Common myeloid progenitor, CD34-positive (primary cell): ENCODE results near the gene NUTF2.

ENCODE experiments used
- CTCF ChIA-PET: fragments of 350-600 bp; sonication (Branson Sonifier 250); formaldehyde crosslinking; loops from one replicate; lab custom pipeline; 2021; ENCODE audit warnings: antibody characterized with exemption; lab: Charles Lee
- POLR2A ChIA-PET: fragments of 350-600 bp; sonication (Branson Sonifier 250); formaldehyde crosslinking; loops from one replicate; lab custom pipeline; 2021; ENCODE audit warnings: antibody characterized with exemption; lab: Charles Lee
- DNase-seq, 3 donors: peaks; one replicate each; pipeline versions ENCODE4 v3.0.0 to v3.0.0-alpha.2; 2013
- H3K27ac ChIP-seq, 2 experiments: 1 replicate in 1 of 2; 2 replicates in 1 of 2; pipeline ENCODE4 v1.7.0; 2013; ENCODE audit warnings: inconsistent platforms in 2 of 2, low read length in 2 of 2, mild to moderate bottlenecking in 2 of 2, low read depth in 1 of 2, moderate library complexity in 1 of 2; ENCODE audit not compliant: severe bottlenecking in 2 of 2, insufficient read depth in 1 of 2, poor library complexity in 1 of 2
- H3K27me3 ChIP-seq, 5 experiments: replicated peaks in 2 of 5; 1 replicate in 3 of 5; 2 replicates in 2 of 5; pipeline versions ENCODE4 v1.6.1 to v1.7.0; 2013; ENCODE audit warnings: low read length in 4 of 5, mild to moderate bottlenecking in 2 of 5, moderate library complexity in 2 of 5, inconsistent platforms in 1 of 5; ENCODE audit not compliant: insufficient read depth in 5 of 5, control insufficient read depth in 4 of 5
- H3K36me3 ChIP-seq, 4 experiments: 1 replicate in 2 of 4; 2 replicates in 2 of 4; pipeline versions ENCODE4 v1.6.1 to v1.7.0; 2013; ENCODE audit warnings: low read length in 3 of 4, control low read depth in 1 of 4, mild to moderate bottlenecking in 1 of 4; ENCODE audit not compliant: control insufficient read depth in 4 of 4, insufficient read depth in 4 of 4
- H3K4me1 ChIP-seq, 4 experiments: 1 replicate in 3 of 4; 2 replicates in 1 of 4; pipeline versions ENCODE4 v1.6.1 to v1.7.1; 2013; ENCODE audit warnings: low read length in 3 of 4, mild to moderate bottlenecking in 3 of 4, control low read depth in 1 of 4, inconsistent platforms in 1 of 4, moderate library complexity in 1 of 4; ENCODE audit not compliant: control insufficient read depth in 4 of 4, insufficient read depth in 4 of 4; ENCODE audit errors: control extremely low read depth in 1 of 4
- H3K4me3 ChIP-seq, 7 experiments: 1 replicate in 4 of 7; 2 replicates in 3 of 7; pipeline versions ENCODE4 v1.5.1 to v1.7.0; 2013; ENCODE audit warnings: mild to moderate bottlenecking in 7 of 7, low read length in 6 of 7, moderate library complexity in 6 of 7, inconsistent platforms in 2 of 7, low read depth in 2 of 7, control low read depth in 1 of 7; ENCODE audit not compliant: insufficient read depth in 4 of 7, control insufficient read depth in 1 of 7; ENCODE audit errors: extremely low read depth in 1 of 7
- H3K9me3 ChIP-seq, 5 experiments: 1 replicate in 4 of 5; 2 replicates in 1 of 5; pipeline versions ENCODE4 v1.6.1 to v1.7.1; 2013; ENCODE audit warnings: low read length in 4 of 5, mild to moderate bottlenecking in 2 of 5, inconsistent platforms in 1 of 5, low read depth in 1 of 5, moderate library complexity in 1 of 5; ENCODE audit not compliant: control insufficient read depth in 4 of 5, insufficient read depth in 2 of 5; ENCODE audit errors: control extremely low read depth in 1 of 5
- WGBS: methylation state at CpG from one replicate; pipeline ENCODE4 v1.1.5; 2013; ENCODE audit not compliant: insufficient coverage; 5-methylcytosine and 5-hydroxymethylcytosine counted together

The NUTF2 gene

DNA sequence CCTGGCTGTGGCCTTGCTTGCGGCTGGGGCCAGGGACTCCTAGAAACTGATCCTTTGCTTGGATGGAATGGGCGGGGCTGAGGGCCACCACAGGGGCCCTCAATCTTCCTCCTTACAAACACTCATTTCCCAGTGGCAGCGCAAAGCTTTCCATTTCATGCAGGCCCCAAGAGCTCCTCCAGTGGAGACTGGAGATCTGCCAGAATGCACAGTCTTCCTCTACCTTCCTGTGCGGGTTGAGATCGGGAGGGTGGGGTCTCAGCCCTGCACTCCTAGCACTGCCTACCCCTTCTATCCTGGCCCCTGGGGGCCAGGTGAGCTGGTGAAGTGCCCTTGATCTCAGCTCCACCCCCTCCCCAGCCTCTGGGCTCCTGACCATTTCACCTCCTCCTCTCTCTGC lies 39.7 kb downstream of the NUTF2 start:
- Histone ChIP-seq H3K9me3 (no peaks in the 10 kb centered on the region), H3K4me1 (no peaks in the 10 kb centered on the region), H3K36me3 (peaks cover 2 to 50% (median 41%) of the 10 kb centered on the region in 4 experiments), H3K4me3 (no peak overlapping the region), H3K27ac (no peak overlapping the region), H3K27me3 (no peaks in the 10 kb centered on the region)
- WGBS, result 84% methylated on average over 3 of the region's 5 CpGs
- CTCF ChIA-PET, result interaction anchor here (0.6 to 20.3 kb wide), 12 partner anchors 9 to 344 kb away, joined by 3 to 359 read pairs (median 4); partner anchors contain the start of genes CTRL, EDC4 and PSMB10
- DNase-seq, result no peak
- POLR2A ChIA-PET, result no interaction called here

DNA sequence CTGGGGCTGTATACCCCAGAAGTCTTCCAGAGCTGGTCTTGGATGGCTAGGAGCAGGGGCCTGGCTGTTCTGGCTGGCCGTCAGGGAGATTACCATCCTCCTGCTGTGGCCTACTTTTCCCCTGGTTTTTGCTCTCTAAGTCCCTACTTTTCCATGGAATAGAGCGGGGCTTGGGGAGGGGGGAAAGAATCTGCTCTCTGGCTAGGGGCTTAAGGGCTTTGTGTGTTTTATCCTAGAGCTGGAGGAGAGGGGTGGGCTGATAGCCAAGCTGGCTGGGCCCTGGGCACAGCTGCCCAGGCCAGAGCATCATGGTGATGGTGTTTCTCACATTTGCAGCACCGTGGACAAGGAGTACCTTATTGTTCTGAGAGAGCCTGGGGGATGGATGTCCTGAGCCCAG lies 41.6 kb downstream of the NUTF2 start:
- no CpG with 5 or more reads among the region's 3 CpGs for WGBS
- no peak overlapping the region for H3K4me3 ChIP-seq
- H3K27ac ChIP-seq, result no peak overlapping the region
- H3K4me1 ChIP-seq, result peaks cover 0 to 7% (median 2%) of the 10 kb centered on the region in 4 experiments
- peaks cover 2 to 31% (median 23%) of the 10 kb centered on the region in 4 experiments for H3K36me3 ChIP-seq
- H3K9me3 ChIP-seq, result no peaks in the 10 kb centered on the region
- H3K27me3 ChIP-seq, result no peaks in the 10 kb centered on the region
- DNase-seq, result no peak
- ChIA-PET POLR2A (no interaction called here), CTCF (interaction anchor here (0.9 to 20.3 kb wide), 4 partner anchors 9 to 72 kb away, joined by 3 to 359 read pairs (median 114); partner anchors contain the start of genes CTRL and PSMB10)

DNA sequence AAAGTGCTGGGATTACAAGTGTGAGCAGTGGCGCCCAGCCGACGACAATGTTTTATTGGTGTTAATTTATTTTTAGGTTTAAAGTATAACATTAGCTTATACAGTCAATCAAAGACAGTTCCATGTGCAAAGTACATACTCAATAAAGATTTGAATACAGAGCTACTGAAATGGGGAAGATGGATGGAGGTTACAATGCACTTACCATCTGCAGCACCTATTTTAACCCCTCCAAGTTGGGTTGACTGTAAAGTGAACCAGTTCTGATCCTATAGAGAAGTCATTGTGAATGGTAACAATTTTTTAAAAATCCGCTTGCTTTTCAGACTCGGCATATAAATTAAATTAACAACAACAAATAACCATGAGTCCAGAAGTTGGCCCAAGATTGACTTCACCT lies 45.6 kb downstream of the NUTF2 start:
- no CpG with 5 or more reads among the region's 5 CpGs for WGBS
- POLR2A ChIA-PET, result interaction anchor here (0.6 kb wide), 1 partner anchor 49 kb away, joined by 4 read pairs; no protein-coding TSS in a partner anchor
- peaks cover 11 to 19% (median 14%) of the 10 kb centered on the region in 4 experiments for H3K4me1 ChIP-seq
- peaks cover 0 to 3% (median 0%) of the 10 kb centered on the region in 4 experiments for H3K36me3 ChIP-seq
- CTCF ChIA-PET, result interaction anchor here (1.2 to 20.3 kb wide), 7 partner anchors 9 to 77 kb away, joined by 3 to 359 read pairs (median 6); partner anchors contain the start of genes CTRL and PSMB10
- no peaks in the 10 kb centered on the region for H3K9me3 ChIP-seq
- H3K27me3 ChIP-seq, result no peaks in the 10 kb centered on the region
- DNase-seq, result peak in 1 of 3 donors; percentile 10
- peak overlapping the region in 1 of 2 experiments; percentile 96 for H3K27ac ChIP-seq
- peak overlapping the region; percentile 7 to 98 (median 90) for H3K4me3 ChIP-seq

DNA sequence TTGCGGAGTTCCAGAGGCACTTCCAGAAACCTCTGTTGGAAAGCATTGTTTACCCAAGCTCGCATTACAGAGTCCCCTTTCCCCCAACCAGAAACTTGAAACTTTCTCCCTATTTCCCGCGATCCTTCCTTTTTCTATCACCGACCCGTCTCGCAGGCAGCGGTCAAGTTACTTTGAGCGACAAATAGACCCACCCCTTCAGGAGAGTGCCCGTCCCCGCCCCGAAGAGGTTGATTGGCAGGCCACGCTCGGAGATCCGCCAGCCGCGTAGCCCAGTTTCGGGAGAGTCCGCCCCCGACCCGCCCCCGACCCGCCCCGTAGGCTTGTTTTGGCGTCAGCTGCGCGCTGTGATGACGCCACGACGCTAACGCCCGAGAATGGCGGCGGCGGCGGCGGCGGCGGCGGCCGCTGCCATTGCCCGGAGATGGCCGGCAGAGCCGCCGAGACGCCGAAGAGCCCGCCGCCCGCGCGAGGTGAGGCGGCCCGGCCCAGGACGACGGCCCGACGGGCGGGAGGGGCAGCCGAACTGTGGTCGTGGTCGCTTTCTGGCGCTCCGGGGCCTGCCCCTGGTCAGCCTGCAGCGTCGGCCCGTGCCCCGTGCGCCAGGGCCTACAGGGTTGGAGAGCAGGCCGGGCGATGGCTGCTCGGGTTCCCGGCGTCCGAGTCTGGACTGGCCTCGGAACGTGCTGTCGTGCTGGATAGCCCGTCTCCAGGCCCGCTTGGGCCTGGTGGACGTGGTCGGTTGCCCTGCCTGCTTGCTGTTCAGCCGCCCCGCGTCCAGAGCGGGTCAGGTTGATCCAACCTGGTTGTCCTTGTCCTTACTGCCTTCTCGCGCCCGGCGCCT lies 46.4 kb downstream of the NUTF2 start, which contains the start of gene PSKH1:
Gene PSKH1, plus strand, starts transcription at position 356 of the 844 bp plus-strand sequence. CDS start 15,496 bp downstream, outside the sequence.
- peak within 1 kb of the TSS; percentile 87 to 98 (median 94) for H3K4me3 ChIP-seq
- H3K4me1 ChIP-seq, result peaks cover 11 to 19% (median 14%) of the 10 kb centered on the region in 4 experiments
- no peaks in the 10 kb centered on the region for H3K9me3 ChIP-seq
- H3K27ac ChIP-seq, result peak within 1 kb of the TSS; percentile 91 to 96
- ChIA-PET CTCF (interaction anchor here (0.6 to 20.3 kb wide), 11 partner anchors 10 to 555 kb away, joined by 3 to 359 read pairs (median 4); partner anchors contain the start of genes CTRL and PSMB10), POLR2A (no interaction called here)
- DNase-seq, result peak; percentile 93 to 94 (median 94)
- H3K36me3 ChIP-seq, result peaks cover 0 to 3% (median 0%) of the 10 kb centered on the region in 4 experiments
- H3K27me3 ChIP-seq, result no peaks in the 10 kb centered on the region
- 0% methylated on average over 58 of the region's 90 CpGs for WGBS

DNA sequence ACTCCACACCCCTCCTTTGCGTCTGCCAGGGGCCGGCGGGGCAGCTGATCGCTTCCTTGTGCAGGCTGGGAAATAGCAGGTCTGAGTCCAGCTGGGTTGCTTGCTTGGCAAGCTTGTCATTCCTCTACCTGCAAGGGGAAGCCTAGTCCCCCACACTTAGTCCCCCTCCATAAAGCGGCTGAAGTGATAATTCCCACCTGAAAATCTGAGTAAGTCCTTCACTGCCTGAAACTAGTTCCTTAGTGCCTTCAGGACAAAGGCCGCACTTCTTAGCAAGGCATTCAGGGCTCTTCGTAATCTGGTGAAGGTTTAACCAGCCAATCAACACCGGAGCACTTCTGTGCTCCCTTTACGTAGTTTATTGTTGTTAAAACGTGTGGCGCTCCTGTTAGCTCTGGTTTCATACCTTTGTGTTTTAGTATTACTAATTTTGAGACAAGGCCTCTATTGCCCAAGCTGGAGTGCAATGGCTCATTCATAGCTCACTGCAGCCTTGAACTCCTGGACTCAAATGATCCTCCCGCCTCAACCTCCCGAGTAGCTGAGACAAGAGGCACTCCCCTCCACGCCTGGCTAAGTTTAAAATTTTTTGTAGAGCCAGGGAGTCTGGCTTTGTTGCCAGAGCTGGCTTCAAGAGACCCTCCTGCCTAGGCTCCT lies 47.1 kb downstream of the NUTF2 start:
- Histone ChIP-seq H3K36me3 (peaks cover 0 to 3% (median 0%) of the 10 kb centered on the region in 4 experiments), H3K27me3 (no peaks in the 10 kb centered on the region), H3K4me1 (peaks cover 13 to 24% (median 17%) of the 10 kb centered on the region in 4 experiments), H3K27ac (peak overlapping the region; percentile 91 to 96), H3K9me3 (no peaks in the 10 kb centered on the region), H3K4me3 (peak overlapping the region; percentile 87 to 98 (median 94))
- ChIA-PET POLR2A (no interaction called here), CTCF (interaction anchor here (0.6 to 15.2 kb wide), 6 partner anchors 12 to 556 kb away, joined by 3 to 216 read pairs (median 4); partner anchors contain the start of gene PSMB10)
- DNase-seq, result no peak
- 40% methylated on average over 14 of the region's 14 CpGs for WGBS

DNA sequence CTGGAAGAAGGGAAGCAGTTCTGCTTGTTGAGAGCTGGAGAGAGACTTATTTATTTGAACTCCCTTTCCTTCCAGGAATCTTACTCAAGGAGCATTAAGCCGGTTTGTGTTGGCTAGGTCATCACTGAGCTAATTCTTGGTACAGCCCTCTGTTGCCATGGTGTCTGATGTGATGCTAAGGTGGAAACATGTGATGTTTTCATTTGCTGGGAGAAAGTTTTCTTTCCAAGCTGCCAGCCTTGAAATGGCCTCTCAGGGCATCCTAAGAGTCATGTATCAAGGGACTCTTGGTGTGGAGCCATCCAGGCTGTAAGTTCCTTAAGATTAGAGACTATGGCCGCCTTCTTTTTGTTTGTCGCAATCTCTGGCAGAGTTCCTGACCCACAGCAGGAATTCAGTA lies 50.5 kb downstream of the NUTF2 start:
- CTCF ChIA-PET, result interaction anchor here (0.8 to 22.4 kb wide), 9 partner anchors 9 to 225 kb away, joined by 3 to 216 read pairs (median 4); partner anchors contain the start of genes NRN1L and PSKH1
- POLR2A ChIA-PET, result no interaction called here

More for the DNA sequence above, 50.5 kb downstream of the NUTF2 start:
- Histone ChIP-seq H3K4me1 (peaks cover 14 to 36% (median 18%) of the 10 kb centered on the region in 4 experiments), H3K9me3 (no peaks in the 10 kb centered on the region), H3K4me3 (no peak overlapping the region), H3K36me3 (peaks cover 3 to 9% (median 6%) of the 10 kb centered on the region in 4 experiments), H3K27ac (no peak overlapping the region), H3K27me3 (no peaks in the 10 kb centered on the region)
- DNase-seq, result no peak
- WGBS, result 100% methylated on average over 2 of the region's 3 CpGs
